HG03521 (cell line): ENCODE data around the gene RELN.
"Not testable (repeated sequence)": the region's sequence is repeated elsewhere in the genome, so short reads cannot be mapped to it uniquely, and the experiment has no call there.

Experiments used
- ATAC-seq: cut with Tn5 transposase; IDR thresholded peaks from one replicate; pipeline ENCODE4 v1.9.1; 2021; ENCODE audit warnings: mild to moderate bottlenecking, moderate library complexity; ENCODE audit not compliant: unreplicated experiment

The RELN gene

DNA sequence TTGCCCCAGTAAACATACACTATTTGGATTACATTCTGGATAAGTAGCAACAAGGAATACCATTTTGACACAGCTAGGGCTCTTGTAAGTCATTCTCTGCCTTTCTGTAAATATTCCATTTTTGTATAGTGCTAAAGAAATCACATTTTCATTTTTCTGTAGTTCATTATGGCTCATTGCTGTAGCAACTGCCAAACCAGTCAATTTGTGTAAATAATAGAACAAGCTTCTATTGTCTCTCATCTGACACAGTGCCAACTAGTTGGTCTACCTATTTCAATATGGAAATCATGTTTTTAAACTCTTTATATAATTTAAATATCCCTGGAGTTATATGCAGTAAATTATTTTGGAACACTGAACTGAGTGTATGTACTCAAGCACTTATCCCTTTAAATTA is 193.7 kb downstream of the RELN start:
- no peak for ATAC-seq

DNA sequence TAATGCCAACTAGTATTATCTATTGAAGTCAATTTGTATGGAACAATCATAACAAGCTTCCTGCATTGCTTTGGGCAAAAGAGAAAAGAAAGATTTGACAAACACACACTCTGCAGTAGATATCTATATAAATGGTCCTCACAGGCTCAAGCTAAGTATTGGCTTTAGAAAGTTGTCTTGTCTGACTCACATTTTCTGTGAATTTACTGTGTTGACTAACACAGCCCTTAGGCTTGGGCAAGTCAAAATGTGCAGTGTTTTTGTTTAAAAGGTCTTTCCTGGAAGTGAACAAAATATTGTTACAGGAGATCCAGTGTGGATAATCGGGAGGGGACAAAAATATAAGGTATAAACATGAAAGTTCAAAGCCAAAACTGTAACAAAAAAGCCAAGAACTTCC is 194.4 kb downstream of the RELN start:
- no peak for ATAC-seq

DNA sequence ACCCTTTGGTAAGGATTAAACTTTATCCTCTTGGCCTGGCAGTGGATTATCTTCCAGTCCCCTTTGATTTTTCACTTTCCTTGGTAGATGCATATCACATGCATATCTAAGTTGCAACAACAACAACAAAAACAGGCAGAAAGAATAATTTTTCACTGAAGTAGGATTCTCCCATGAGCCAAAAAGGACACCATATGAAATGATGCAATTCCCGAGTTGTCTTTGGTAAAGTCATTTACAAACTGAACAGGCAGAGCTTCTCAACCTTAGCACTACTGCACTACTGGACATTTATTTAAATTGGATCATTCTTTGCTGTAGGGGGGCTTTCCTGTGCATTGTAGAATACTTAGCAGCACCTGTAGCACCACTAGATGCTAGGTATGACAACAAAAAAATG is 195.0 kb downstream of the RELN start:
- ATAC-seq: no peak

DNA sequence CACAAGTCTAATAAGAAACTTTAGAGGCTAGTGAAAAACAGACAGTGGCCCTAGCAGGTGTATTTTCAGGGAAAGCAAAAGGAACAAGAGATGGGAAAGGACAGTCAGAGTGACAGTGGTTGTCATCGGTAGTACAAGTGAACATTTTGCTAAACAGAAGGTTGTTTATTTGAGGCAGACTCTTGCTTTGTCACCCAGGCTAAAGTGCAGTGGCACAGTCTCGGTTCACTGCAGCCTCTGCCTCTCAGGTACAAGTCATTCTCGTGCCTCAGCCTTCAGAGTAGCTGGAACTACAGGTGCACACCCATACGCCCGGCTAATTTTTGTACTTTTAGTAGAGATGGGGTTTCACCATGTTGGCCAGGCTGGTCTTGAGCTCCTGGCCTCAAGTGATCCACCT is 195.8 kb downstream of the RELN start:
- ATAC-seq: no peak

DNA sequence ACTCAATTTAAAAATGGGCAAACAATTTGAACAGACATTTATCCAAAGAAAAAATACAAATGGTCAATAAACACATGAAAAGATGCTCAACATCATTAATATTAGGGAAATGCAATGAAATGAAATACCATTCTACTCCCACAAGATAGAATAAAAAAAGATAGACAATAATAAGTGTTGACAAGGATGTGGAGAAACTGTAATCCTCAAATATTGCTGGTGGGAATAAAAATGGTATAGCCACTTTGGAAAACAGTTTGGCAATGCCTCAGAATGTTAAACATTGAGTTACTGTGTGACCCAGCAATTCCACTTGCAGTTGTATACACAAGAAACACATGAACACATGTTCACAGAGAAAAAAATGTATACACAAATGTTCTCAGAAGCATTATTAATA is 197.6 kb downstream of the RELN start:
- no peak for ATAC-seq

DNA sequence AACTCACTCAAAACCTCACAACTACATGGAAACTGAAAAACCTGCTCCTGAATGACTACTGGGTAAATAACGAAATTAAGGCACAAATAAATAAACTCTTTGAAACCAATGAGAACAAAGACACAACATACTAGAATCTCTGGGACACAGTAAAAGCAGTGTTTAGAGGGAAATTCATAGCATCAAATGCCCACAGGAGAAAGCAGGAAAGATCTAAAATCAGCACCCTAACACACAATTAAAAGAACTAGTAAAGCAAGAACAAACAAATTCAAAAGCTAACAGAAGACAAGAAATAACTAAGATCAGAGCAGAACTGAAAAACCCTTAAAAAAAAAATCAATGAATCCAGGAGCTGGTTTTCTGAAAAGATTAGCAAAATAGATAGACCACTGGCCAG is 202.4 kb downstream of the RELN start:
- not testable (repeated sequence) for ATAC-seq

DNA sequence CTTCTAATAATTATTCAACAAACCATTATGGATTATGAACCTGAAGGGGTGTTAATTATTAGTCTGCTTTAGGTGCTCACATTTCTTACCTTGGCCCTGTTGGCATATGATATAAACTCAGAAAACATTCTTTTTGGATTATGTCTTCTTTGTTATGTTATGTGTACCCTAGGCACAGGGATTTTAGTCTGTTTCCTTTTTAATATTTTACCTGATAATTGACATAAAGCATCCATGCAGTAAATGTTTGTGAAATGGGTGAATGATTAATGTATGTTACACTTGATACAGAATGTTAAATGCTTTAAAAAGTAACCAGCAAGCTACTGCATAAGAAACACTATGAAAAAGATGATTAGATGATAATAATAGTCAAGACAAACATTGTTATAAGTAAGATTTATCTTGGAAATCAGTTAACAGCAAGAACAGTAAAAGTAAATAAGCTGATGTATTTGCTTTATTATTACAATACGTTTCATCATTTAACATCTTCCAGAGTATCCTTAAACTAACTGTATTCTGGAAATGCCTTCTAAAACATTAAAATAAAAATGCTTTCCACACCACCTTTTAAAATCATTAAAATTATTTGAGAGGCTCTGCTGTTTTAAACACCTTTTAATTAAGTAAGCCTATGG is 204.7 kb downstream of the RELN start:
- no peak for ATAC-seq

DNA sequence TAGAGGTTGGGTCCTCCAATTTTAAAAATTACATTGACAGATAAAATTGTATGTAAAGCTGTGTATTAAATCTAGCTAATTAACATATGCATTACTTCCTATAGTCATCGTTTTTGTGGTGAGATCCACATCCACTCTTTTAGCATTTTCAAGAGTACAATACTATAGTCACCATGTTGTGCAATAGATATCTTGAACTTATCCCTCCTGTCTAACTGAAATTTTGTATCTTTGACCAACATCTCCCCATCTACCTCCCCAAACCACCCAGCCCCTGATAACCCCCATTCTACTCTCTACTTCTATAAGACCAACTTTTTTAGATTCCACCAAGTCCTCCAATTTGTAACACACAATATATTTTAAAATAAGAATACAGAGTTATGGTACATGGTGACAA is 208.0 kb downstream of the RELN start:
- no peak for ATAC-seq

DNA sequence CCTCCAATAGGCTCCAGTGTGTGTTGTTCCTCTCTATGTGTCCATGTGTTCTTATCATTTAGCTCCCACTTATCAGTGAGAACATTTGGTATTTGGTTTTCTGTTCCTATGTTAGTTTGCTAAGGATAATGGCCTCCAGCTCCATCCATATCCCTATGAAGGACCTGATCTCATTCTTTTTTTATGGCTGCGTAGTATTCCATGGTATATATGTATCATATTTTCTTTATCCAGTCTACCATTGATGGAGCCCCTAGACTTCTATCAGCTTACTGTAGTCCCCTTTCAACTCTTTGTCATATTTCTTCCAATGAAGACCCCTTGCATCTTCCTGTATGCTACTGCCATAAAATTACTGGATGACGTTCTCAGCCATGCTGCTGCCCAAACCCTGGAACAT is 208.9 kb downstream of the RELN start:
- not testable (repeated sequence) for ATAC-seq

DNA sequence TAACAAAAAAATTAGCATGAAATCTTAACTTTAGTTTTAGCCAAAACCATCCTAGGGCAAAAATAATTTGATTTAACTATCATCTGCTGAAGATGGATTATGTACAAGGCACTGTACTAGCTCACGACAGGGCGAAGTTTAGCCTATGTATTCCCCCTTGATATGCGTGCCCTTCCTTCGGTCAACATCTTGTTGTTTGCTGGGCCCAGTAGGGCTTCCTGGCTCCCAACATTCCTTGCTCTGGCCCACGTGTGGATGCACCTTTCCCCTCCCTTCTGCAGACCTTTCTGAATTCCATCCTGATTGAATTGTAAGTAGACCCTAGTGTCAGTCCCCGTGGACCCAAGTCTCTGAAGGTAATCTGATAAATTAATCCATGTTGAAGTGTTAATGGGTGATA is 212.0 kb downstream of the RELN start:
- ATAC-seq: no peak

DNA sequence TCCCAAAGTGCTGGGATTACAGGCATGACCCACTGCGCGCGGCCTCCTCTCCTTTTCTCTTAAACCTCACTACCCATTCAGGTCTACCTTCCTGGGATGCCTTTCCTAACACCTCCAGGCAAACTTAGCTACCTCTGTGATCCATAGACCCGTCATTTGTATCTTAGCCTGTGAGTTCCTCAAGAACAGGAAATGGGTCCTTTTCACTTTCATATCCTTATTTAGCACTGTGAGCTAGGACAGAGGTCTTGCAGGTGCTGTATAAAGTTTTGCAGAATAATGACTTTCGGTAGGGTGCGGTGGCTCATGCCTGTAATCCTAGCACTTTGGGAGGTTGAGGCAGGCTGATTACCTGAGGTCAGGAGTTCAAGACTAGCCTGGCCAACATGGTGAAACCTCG is 215.7 kb downstream of the RELN start:
- ATAC-seq: no peak

DNA sequence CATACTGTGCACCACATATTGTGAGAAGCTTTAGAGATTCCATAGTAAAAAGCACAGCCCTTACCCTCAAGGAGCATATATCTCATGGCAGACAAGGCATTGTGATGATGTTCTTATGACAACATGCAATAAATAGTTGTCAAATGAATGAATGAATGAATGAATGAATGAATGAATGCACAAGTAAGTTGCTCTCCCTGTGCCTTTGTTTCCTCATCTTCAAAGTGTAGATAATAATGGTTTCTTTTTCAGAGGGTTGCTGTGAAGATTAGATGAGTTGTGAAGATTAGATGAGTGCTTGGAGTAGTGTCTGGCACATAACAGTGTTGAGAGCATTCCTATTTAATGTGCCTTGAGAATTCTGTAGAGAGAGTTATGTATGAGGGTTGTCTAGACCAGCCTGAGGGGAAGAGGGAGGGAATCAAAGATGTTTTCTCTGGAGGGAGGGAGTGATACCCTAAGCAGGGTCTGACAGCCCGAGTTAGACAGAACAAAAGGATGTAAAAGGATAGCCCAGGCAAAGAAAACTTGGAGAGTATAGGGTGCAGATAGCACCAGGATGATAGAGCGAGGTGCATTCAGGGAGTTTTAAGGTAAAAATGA is 217.2 kb downstream of the RELN start:
- ATAC-seq: no peak

DNA sequence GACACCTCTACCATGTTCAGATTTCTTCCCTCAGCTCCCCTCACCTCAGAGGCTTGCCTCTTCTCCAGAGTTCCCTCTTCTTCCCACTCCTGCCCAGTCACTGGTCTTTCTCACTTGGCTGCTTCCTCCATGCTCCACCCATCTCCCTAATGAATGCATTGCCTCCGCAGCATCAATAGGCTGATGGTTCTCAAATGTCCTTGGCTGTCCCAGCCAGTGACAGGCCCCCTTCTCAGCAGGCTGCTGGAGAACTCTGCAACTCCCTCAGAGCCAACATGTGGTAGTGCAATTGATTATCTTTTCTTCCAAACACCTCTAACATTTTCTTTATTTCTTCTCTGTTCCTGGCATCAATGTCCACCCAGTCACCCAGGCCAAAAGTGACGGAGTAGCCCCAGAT is 218.2 kb downstream of the RELN start:
- ATAC-seq: no peak

DNA sequence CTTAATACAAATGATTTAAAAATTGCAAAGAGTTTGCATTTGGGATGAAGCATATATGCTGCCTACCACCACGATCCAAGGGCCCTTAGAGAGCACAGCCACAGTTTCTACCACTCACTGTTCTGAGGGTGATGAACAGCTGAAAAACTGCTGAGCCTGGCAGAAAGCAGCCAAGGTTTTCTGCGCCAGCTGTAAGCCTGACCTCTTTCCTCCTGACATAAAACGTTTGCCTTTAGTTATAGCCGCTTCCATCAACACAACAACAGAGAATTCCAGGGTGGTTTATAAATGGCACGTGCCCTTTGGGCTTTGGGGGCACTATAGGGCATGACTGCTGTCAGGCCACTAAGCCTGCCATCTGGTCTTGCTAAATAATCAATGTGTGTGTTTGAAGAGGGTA is 222.8 kb downstream of the RELN start:
- no peak for ATAC-seq

DNA sequence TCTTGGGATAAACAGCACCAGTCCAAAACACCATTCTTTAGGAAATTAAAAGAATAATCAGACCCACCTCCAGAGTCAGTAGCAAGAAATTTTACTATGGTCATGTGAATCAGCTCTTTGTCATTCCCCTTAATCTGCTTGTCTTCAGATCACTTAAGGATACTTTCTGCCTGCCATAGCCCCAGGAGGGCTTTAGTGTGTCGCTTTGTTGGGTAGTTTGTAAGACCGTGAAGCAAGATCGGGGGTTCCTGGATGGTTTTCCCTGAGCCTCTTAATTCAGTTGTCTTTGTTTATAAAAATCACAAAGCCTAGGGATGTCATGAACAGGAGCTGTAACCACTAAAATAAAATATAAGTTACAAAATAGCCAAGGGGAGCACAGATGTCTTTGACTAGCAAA is 223.6 kb downstream of the RELN start:
- ATAC-seq: no peak

DNA sequence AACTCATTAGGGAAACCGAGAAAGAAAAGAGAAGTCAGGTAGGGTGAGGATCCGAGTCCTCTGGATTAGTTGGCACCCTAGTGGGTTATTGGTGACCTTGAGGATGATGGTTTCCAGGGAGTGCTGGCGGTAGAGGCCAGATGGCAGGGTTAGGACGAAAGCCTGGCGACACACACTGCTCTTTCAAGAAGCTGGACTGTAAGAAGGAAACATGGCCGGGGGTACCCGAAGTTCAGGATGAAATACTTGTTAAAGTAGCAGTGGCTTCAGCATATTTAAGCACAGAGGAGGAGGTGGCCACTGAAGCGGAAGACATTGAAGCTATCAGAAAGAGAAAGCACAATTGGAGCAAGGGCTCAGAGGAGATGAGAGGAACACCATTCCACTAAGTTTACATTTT is 224.6 kb downstream of the RELN start:
- ATAC-seq: no peak

DNA sequence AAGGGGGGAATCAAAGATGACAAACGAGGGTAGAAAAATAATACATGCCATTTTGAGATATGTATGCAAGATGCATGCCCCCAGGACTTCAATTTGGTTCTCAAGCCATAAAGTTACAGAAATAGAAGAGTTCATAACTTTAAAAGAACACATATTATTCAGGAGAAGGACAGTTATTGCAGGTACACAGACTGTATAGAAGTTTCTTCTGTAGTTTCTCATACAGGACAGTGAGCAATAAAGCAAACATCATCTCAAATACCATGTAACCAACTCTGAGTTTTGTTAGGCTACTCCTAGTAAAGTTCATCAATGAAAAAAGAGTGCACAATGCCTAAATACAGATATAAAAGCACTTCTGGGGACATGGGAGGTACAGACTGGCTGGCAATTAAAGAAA is 226.6 kb downstream of the RELN start:
- ATAC-seq: no peak

DNA sequence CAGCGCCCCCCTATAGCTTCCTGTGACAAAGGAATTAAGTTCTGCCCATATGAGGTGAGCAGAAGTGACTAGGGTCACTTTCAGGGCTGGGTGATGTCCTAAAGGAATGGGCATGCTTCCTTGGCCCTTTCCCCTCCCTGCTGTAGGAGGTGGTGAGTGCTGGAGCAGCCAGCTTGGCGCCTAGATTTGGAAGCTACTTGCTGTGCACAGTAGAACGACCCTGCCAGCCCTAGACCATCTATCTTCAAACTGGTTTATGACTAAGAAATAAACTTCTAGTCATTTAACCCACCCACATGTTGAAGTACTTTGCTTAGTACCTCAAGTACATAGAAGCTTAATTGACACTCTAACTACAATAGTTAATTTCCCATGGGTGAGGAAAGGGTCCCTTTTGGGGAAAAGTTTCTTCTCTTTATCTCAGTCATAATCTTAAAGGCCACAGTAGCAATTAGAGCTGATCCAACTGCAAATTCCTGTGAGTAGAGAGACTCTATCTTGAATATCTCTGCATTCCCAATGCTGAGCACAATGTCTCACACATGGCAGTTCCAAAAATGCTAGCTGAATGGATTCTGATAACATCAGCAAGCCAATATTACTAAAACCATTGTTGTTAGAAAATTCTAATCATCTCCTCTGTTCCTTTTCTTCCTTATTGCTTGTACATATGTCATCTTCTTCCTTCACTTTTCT is 227.2 kb downstream of the RELN start:
- no peak for ATAC-seq

DNA sequence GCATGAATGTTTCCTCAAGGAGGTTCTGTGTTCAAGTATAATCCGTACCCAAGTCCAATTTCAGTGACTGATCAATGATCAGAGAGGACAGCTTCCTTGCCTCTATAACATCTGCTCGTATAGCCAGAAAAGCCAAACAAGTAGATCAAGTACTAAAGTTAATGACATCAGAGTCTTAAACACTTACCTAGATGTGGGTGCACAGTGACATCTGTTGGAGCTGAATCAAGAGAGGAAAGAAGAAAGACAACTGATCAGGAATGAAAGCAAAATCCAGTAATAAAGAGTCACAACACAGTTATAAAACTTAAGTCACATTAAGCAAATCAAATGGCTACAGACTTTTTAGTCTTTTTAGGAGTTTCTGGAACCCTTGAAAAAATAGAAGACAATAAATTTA is 236.5 kb downstream of the RELN start:
- no peak for ATAC-seq

DNA sequence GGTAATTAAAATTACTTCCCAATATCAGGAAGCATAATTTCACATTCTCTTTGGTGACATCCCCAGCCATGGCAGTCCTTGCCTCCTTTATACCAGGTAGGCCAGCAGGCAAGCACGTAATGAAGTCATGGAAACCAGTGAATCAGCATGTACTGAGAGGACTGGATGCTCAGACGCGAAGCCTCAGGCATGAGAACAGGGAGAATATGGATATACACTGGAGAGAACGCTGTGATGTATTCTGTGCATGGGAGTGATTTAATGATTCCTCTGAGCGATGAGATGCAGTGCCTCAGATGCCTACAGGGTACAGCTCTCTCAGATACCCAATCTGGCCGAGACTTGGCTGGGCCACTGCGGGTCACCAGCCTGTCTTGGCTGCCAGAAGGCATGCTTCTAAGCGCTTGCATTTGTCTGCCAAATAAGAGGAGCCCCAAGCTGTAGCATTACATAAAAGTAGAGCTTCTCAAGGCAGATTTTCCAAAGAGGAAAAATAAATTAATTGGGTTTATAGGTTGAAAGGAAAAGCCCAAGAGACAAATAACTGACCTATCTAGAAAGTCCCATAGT is 238.1 kb downstream of the RELN start:
- ATAC-seq: no peak

DNA sequence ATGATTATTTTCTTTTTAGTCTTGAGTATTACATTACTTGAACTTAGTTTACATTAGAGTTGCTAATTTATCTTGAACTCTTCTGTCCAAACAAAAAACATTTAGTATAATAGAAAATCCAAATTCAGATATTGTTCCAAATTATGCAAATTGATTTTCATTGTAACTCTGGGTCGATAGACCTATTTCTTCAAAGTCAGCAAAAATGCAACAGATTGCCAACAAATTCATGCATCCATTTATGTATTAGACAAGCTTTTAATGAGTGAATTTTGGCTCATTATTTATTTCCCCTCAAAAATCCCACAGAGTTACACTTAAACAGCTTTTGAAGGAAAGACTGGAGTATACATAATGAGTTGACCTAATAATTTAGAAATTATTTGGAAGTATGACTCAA is 240.8 kb downstream of the RELN start:
- ATAC-seq: no peak

DNA sequence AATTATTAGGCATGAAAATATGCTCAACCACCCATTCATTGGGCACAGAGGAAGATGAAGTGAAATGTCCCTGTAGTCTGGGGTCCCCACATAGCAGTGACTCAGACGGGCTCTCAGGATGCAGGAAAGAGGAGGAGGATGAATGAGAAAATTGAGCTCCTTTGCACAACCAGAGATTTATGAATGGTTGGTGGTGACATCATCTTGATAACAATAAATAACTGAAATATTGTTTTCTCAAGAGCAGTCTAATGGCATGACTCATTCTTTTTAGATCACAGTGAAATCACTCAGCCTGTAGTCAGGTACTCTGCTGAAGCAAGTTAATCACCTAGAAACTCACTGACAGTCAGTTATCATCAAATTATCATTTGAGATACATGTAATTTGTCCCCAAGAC is 254.1 kb downstream of the RELN start:
- no peak for ATAC-seq
